GM12878 (cell line): ENCODE measurements around the gene RAP1GDS1. TPM values are rescaled to one million over a fixed set of nuclear protein-coding genes. Genes with fewer than 3 reads are reported as not detected.

Experiments
- ASH2L ChIP-seq: fragments of 300-600, 200-600 bp; sonication (generic); IDR thresholded peaks from 2 replicates; pipeline ENCODE4 v1.6.1; 2017; ENCODE audit warnings: low read depth, mild to moderate bottlenecking, borderline replicate concordance
- CBFB ChIP-seq: IDR thresholded peaks from 2 replicates; pipeline ENCODE4 v1.6.1; 2016; ENCODE audit warnings: antibody characterized with exemption, low read depth
- CHD1 ChIP-seq: IDR thresholded peaks from 2 replicates; pipeline ENCODE4 v1.6.1; 2012; ENCODE audit warnings: low read depth, low read length, improper control_type of control experiment
- CHD4 ChIP-seq: fragments of 200-600 bp; sonication (generic); IDR thresholded peaks from 2 replicates; pipeline ENCODE4 v1.6.1; 2016; ENCODE audit warnings: mild to moderate bottlenecking
- ETV6 ChIP-seq, 2 experiments: fragments of 450-650 bp in 1 of 2; IDR thresholded peaks in 1 of 2; conservative IDR thresholded peaks in 1 of 2; 2 replicates each; pipeline ENCODE4 v1.6.1; 2014; ENCODE audit warnings: antibody characterized with exemption in 1 of 2, borderline replicate concordance in 1 of 2, low read depth in 1 of 2, mild to moderate bottlenecking in 1 of 2, moderate library complexity in 1 of 2
- EZH2 ChIP-seq: IDR thresholded peaks from 2 replicates; pipeline ENCODE4 v1.6.1; 2012; ENCODE audit warnings: low read depth, mild to moderate bottlenecking, control low read depth, inconsistent platforms, low read length, borderline replicate concordance; ENCODE audit not compliant: control insufficient read depth
- GATAD2B ChIP-seq: fragments of 450-650 bp; conservative IDR thresholded peaks from 2 replicates; pipeline ENCODE4 v1.6.1; 2017; ENCODE audit warnings: low read depth, mild to moderate bottlenecking, moderate library complexity
- HCFC1 ChIP-seq: fragments of 150-350 bp; IDR thresholded peaks from 2 replicates; pipeline ENCODE4 v1.6.1; 2014; ENCODE audit warnings: low read length
- HDAC2 ChIP-seq: fragments of 200-600 bp; sonication (generic); IDR thresholded peaks from 2 replicates; pipeline ENCODE4 v1.6.1; 2017
- KAT2A ChIP-seq: conservative IDR thresholded peaks from 2 replicates; pipeline ENCODE4 v1.6.1; 2011; ENCODE audit warnings: low read depth, low read length; ENCODE audit not compliant: control insufficient read depth
- KDM1A ChIP-seq: fragments of 200-600 bp; sonication (generic); IDR thresholded peaks from 2 replicates; pipeline ENCODE4 v1.6.1; 2016; ENCODE audit warnings: borderline replicate concordance
- MTA2 ChIP-seq: fragments of 450-650 bp; IDR thresholded peaks from 2 replicates; pipeline ENCODE4 v1.6.1; 2016; ENCODE audit warnings: low read depth, mild to moderate bottlenecking, moderate library complexity
- POU2F2 ChIP-seq: IDR thresholded peaks from 3 replicates; pipeline ENCODE4 v1.6.1; 2011; ENCODE audit warnings: low read depth, mild to moderate bottlenecking, low read length, borderline replicate concordance
- RAD21 ChIP-seq: IDR thresholded peaks from 2 replicates; pipeline ENCODE4 v1.6.1; 2011; ENCODE audit warnings: mild to moderate bottlenecking, low read depth, low read length, moderate library complexity; ENCODE audit not compliant: insufficient read depth
- SIN3A ChIP-seq: IDR thresholded peaks from 2 replicates; pipeline ENCODE4 v1.6.1; 2012; ENCODE audit warnings: low read depth, low read length, improper control_type of control experiment
- SMC3 ChIP-seq: IDR thresholded peaks from 2 replicates; pipeline ENCODE4 v1.6.1; 2011; ENCODE audit warnings: low read length, improper control_type of control experiment, borderline replicate concordance
- STAT1 ChIP-seq: fragments of 450-650 bp; conservative IDR thresholded peaks from 2 replicates; pipeline ENCODE4 v1.6.1; 2014; ENCODE audit warnings: antibody characterized with exemption, mild to moderate bottlenecking
- STAT3 ChIP-seq: IDR thresholded peaks from 2 replicates; pipeline ENCODE4 v1.6.1; 2011; ENCODE audit warnings: low read depth, low read length, improper control_type of control experiment
- TCF7 ChIP-seq: IDR thresholded peaks from 2 replicates; pipeline ENCODE4 v1.6.1; 2014; ENCODE audit warnings: antibody characterized with exemption, borderline replicate concordance
- ZNF384 ChIP-seq: IDR thresholded peaks from 2 replicates; pipeline ENCODE4 v1.6.1; 2012; ENCODE audit warnings: low read depth, mild to moderate bottlenecking, low read length, improper control_type of control experiment, borderline replicate concordance
- ZSCAN29 ChIP-seq: fragments of 450-650 bp; IDR thresholded peaks from 2 replicates; pipeline ENCODE4 v1.6.1; 2017; ENCODE audit warnings: mild to moderate bottlenecking, moderate library complexity
- polyA plus RNA-seq, 11 experiments: library from polyadenylated mRNA; depleted of rRNA in 4 of 11; unstranded in 6 of 11; stranded (reverse) in 5 of 11; fragments of >200 nt; fragmentation: Nextera tagmentation in 4 of 11; fragmentation: Illumina TruSeq in 1 of 11; extraction: Ambion mirVana in 4 of 11; extraction: Trizol in 1 of 11; gene quantifications; 1 replicate in 1 of 11; 2 replicates in 10 of 11; pipeline versions ENCODE4 v1.2.1 to v1.2.3, GENCODE V29; 2011 to 2016; ENCODE audit warnings: inconsistent platforms in 2 of 11, missing spikeins in 2 of 11, low read depth in 1 of 11
- total RNA-seq, 4 experiments: library from RNA; depleted of rRNA in 3 of 4; stranded (reverse); fragments of >200 nt in 3 of 4; fragmentation: Illumina TruSeq in 1 of 4; extraction: Trizol in 1 of 4; gene quantifications; 2 replicates each; pipeline versions ENCODE4 v1.2.1 to v1.2.3, GENCODE V29; 2013 to 2021
- TF ChIP-seq, protein P1 (sequence below): fragments of 450-650 bp; IDR thresholded peaks from 2 replicates; pipeline ENCODE4 v1.6.1; 2017; ENCODE audit warnings: low read depth, mild to moderate bottlenecking, moderate library complexity
- TF ChIP-seq, protein P2 (sequence below): IDR thresholded peaks from 2 replicates; pipeline ENCODE4 v1.6.1; 2012; ENCODE audit warnings: mild to moderate bottlenecking, low read depth, low read length
- TF ChIP-seq, protein P3 (sequence below), 3 experiments: IDR thresholded peaks in 2 of 3; conservative IDR thresholded peaks in 1 of 3; 2 replicates each; pipeline ENCODE4 v1.5.1; 2011; ENCODE audit warnings: low read depth in 3 of 3, low read length in 3 of 3, mild to moderate bottlenecking in 3 of 3, control low read depth in 2 of 3, moderate library complexity in 2 of 3, inconsistent platforms in 1 of 3, mixed read lengths in 1 of 3; ENCODE audit not compliant: control insufficient read depth in 2 of 3, insufficient read depth in 1 of 3; ENCODE audit errors: extremely low read depth in 1 of 3

Gene RAP1GDS1
- total and polyA plus RNA-seq, 10 of the 15 experiments (the other 5 are each of a cell fraction or from before 2014, with no cell fraction given) = 12.0 to 30.5 (median 20.7) TPM

DNA sequence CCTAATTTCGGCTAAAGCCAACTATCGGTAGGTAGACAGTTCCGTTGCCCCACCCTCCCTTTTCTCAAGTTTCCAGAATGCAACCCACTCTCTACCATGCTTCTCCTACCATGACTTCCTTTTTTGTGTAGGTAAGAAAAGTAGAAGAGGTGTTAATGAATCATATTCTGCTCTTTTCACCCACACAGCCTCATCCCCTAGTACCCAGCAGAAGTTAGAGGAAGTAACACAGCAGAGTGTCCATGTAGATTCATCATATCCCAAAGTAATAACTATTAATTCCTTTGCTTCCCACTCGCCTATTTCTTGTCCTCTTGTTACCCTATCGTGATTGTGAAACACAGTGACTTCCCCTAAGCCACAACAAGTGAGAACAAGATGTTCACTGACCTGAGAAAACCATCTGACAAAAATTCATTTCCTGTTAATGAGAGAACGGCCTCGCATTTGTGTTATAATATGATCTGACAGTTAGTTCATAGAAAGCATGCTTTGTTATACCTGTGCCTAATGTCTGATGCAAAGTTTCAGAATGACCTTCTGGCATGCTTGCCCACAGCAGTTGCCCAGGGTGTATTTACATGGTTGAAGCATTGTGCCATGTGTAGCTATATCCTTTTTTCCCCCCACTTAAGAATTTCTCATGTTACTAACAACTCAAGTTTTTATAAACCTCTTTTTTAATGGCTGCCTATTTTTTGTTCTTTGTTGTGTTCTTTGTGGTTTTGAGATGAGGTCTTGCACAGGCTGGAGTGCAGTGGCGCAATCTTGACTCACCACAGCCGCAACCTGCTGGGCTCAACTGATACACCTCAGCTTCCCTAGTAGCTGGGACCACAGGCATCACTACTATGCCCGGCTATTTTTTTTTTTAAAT is 185.6 kb downstream of the RAP1GDS1 start (continued):
- peak; percentile 75; the same call in 1 of the 2 replicates for TF ChIP-seq TCF7
- TF ChIP-seq KDM1A = no peak
- peak in 1 of 2 experiments; percentile 67; a peak in 2 of 4 replicates for TF ChIP-seq ETV6 (conservative IDR thresholded peaks at IDR 0.05 in 1 of 2, IDR thresholded peaks at IDR 0.05 in 1 of 2; ENCODE audit: borderline replicate concordance in 1 of 2, low read depth in 1 of 2)
- TF ChIP-seq ASH2L = no peak
- TF ChIP-seq ZNF384 = peak; percentile 61; the same call in 1 of the 2 replicates
- TF ChIP-seq HCFC1 = no peak
- TF ChIP-seq HDAC2 = no peak
- TF ChIP-seq POU2F2 = no peak
- TF ChIP-seq, protein P1, sequence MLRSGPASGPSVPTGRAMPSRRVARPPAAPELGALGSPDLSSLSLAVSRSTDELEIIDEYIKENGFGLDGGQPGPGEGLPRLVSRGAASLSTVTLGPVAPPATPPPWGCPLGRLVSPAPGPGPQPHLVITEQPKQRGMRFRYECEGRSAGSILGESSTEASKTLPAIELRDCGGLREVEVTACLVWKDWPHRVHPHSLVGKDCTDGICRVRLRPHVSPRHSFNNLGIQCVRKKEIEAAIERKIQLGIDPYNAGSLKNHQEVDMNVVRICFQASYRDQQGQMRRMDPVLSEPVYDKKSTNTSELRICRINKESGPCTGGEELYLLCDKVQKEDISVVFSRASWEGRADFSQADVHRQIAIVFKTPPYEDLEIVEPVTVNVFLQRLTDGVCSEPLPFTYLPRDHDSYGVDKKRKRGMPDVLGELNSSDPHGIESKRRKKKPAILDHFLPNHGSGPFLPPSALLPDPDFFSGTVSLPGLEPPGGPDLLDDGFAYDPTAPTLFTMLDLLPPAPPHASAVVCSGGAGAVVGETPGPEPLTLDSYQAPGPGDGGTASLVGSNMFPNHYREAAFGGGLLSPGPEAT = peak; percentile 52; the same call in 1 of the 2 replicates
- TF ChIP-seq SIN3A = no peak
- TF ChIP-seq KAT2A = no peak
- TF ChIP-seq MTA2 = peak; percentile 81
- TF ChIP-seq, protein P2, sequence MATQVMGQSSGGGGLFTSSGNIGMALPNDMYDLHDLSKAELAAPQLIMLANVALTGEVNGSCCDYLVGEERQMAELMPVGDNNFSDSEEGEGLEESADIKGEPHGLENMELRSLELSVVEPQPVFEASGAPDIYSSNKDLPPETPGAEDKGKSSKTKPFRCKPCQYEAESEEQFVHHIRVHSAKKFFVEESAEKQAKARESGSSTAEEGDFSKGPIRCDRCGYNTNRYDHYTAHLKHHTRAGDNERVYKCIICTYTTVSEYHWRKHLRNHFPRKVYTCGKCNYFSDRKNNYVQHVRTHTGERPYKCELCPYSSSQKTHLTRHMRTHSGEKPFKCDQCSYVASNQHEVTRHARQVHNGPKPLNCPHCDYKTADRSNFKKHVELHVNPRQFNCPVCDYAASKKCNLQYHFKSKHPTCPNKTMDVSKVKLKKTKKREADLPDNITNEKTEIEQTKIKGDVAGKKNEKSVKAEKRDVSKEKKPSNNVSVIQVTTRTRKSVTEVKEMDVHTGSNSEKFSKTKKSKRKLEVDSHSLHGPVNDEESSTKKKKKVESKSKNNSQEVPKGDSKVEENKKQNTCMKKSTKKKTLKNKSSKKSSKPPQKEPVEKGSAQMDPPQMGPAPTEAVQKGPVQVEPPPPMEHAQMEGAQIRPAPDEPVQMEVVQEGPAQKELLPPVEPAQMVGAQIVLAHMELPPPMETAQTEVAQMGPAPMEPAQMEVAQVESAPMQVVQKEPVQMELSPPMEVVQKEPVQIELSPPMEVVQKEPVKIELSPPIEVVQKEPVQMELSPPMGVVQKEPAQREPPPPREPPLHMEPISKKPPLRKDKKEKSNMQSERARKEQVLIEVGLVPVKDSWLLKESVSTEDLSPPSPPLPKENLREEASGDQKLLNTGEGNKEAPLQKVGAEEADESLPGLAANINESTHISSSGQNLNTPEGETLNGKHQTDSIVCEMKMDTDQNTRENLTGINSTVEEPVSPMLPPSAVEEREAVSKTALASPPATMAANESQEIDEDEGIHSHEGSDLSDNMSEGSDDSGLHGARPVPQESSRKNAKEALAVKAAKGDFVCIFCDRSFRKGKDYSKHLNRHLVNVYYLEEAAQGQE = no peak
- TF ChIP-seq, protein P3, sequence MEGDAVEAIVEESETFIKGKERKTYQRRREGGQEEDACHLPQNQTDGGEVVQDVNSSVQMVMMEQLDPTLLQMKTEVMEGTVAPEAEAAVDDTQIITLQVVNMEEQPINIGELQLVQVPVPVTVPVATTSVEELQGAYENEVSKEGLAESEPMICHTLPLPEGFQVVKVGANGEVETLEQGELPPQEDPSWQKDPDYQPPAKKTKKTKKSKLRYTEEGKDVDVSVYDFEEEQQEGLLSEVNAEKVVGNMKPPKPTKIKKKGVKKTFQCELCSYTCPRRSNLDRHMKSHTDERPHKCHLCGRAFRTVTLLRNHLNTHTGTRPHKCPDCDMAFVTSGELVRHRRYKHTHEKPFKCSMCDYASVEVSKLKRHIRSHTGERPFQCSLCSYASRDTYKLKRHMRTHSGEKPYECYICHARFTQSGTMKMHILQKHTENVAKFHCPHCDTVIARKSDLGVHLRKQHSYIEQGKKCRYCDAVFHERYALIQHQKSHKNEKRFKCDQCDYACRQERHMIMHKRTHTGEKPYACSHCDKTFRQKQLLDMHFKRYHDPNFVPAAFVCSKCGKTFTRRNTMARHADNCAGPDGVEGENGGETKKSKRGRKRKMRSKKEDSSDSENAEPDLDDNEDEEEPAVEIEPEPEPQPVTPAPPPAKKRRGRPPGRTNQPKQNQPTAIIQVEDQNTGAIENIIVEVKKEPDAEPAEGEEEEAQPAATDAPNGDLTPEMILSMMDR (IDR thresholded peaks at IDR 0.05 in 2 of 3, conservative IDR thresholded peaks at IDR 0.05 in 1 of 3; ENCODE audit: control insufficient read depth in 2 of 3, extremely low read depth in 1 of 3, insufficient read depth in 1 of 3, low read depth in 3 of 3, low read length in 3 of 3) = no peak
- peak; percentile 63; the same call in 1 of the 2 replicates for TF ChIP-seq CBFB
- TF ChIP-seq STAT3 = no peak
- no peak for TF ChIP-seq EZH2
- 0 out of 2 replicates have a peak, but pooled peaks have one; percentile 45 for TF ChIP-seq GATAD2B
- TF ChIP-seq STAT1 = no peak
- TF ChIP-seq SMC3 = no peak
- TF ChIP-seq CHD1 = no peak
- TF ChIP-seq RAD21 = no peak
- no peak for TF ChIP-seq CHD4
- 0 out of 2 replicates have a peak, but pooled peaks have one; percentile 36 for TF ChIP-seq ZSCAN29
